Activated CD8-positive, alpha-beta T cell treated with anti-CD3 and anti-CD28 coated beads, Interleukin-2, amount 10 ng/mL, durations not matched to agents 7 days and 5 days (primary cell): ENCODE measurements around the gene KCTD7. TPM values are rescaled to one million over a fixed set of nuclear protein-coding genes. Genes with fewer than 3 reads are reported as not detected.
"Not testable (repeated sequence)": the region's sequence is repeated elsewhere in the genome, so short reads cannot be mapped to it uniquely, and the experiment has no call there.

ENCODE experiments used
- ATAC-seq: fragments of 150-1000 bp; cut with Tn5 transposase; one replicate; pipeline ENCODE4 v1.10.0; 2021; ENCODE audit warnings: moderate library complexity
- CTCF ChIA-PET: fragments of 350-600 bp; sonication (Branson Sonifier 250); formaldehyde crosslinking; loops from one replicate; lab custom pipeline; 2021; ENCODE audit warnings: antibody characterized with exemption; lab: Charles Lee
- POLR2A ChIA-PET: fragments of 350-600 bp; sonication (Branson Sonifier 250); formaldehyde crosslinking; loops from one replicate; lab custom pipeline; 2021; ENCODE audit warnings: antibody characterized with exemption; lab: Charles Lee
- DNase-seq: peaks from one replicate; pipeline ENCODE4 v3.0.0-alpha.2; 2020
- H3K27ac Mint-ChIP-seq: one replicate; pipeline ENCODE4 v1.8.0; 2021; ENCODE audit warnings: mild to moderate bottlenecking, mixed read lengths
- H3K27me3 Mint-ChIP-seq: one replicate; pipeline ENCODE4 v1.8.0; 2021; ENCODE audit warnings: low read depth, mixed read lengths
- H3K36me3 Mint-ChIP-seq: one replicate; pipeline ENCODE4 v1.8.0; 2021; ENCODE audit warnings: low read depth, mixed read lengths
- H3K4me1 Mint-ChIP-seq: one replicate; pipeline ENCODE4 v1.8.0; 2021; ENCODE audit warnings: low read depth, mixed read lengths
- H3K4me3 Mint-ChIP-seq: one replicate; pipeline ENCODE4 v1.8.0; 2021; ENCODE audit warnings: mild to moderate bottlenecking, mixed read lengths
- H3K9me3 Mint-ChIP-seq: one replicate; pipeline ENCODE4 v1.8.0; 2022; ENCODE audit warnings: mixed read lengths; ENCODE audit not compliant: insufficient read depth
- total RNA-seq, 2 experiments: library from RNA; stranded (reverse); gene quantifications; one replicate each; pipeline ENCODE4 v1.2.3, GENCODE V29; 2021

The KCTD7 gene
- total RNA-seq, 2 experiments from 2014 or later = 31.1 to 32.6 TPM

DNA sequence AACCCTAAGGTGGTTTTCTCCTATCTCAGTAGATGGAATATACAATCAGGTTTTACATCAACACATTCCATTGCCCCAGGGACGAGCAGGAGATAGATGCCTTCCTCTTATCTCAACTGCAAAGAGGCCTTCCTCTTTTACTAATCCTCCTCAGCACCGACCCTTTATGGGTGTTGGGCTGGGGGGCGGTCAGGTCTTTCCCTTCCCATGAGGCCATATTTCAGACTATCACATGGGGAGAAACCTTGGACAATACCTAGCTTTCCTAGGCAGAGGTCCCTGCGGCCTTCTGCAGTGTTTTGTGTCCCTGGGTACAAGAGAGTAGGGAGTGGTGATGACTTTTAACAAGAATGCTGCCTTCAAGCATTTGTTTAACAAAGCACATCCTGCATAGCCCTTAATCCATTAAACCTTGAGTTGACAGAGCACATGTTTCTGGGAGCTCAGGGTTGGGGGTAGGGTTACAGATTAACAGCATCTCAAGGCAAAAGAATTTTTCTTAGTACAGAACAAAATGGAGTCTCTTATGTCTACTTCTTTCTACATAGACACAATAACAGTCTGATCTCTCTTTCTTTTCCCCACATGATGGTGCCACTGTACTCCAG is 9.2 kb upstream of the KCTD7 start:
- H3K27me3 Mint-ChIP-seq, POLR2A ChIA-PET, H3K4me1 Mint-ChIP-seq, H3K27ac Mint-ChIP-seq, DNase-seq, H3K9me3 Mint-ChIP-seq, ATAC-seq, CTCF ChIA-PET, H3K36me3 Mint-ChIP-seq, H3K4me3 Mint-ChIP-seq: not testable (repeated sequence)

- no peaks in the 10 kb centered on the region for H3K9me3 Mint-ChIP-seq
- H3K36me3 Mint-ChIP-seq = peaks cover 9% of the 10 kb centered on the region
- peaks cover 33% of the 10 kb centered on the region for H3K4me1 Mint-ChIP-seq
- ChIA-PET CTCF (no interaction called here), POLR2A (interaction anchor here (3.5 kb wide), 1 partner anchor 28 kb away, joined by 14 read pairs; no protein-coding TSS in a partner anchor)
- no peak overlapping the region for H3K4me3 Mint-ChIP-seq
- ATAC-seq (no peak), DNase-seq (no peak)
- H3K27ac Mint-ChIP-seq = no peak overlapping the region
- H3K27me3 Mint-ChIP-seq = peaks cover 7% of the 10 kb centered on the region
Observed at GRCh38 chr7:66626331-66626934, 2.2 kb upstream of the KCTD7 start.

DNA sequence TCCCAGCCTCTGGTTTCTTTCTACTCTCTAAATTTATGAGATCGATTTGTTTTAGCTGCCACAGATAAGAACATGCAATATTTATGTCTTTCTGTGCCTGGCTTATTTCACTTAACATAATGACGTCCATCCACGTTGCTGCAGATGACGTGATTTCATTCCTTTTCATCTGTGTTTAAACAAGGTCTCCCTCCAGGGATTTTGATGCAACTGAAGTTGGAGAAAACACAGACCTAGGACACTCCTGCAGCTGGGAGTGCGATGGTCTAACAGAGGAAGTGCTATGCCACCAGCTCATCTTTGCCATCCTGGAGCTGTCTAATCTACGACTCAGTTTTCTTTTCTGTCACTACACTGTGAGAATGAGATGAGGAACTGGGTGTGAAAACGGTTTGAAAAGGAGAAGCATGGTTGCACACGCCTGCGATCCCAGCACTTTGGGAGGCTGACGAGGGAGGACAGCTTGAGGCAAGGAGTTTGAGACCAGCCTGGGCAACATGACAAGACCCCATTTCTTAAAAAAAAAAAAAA is 1.5 kb upstream of the KCTD7 start:
- H3K4me1 Mint-ChIP-seq = peaks cover 40% of the 10 kb centered on the region
- ChIA-PET CTCF (interaction anchor here (0.9 kb wide), 1 partner anchor 161 kb away, joined by 3 read pairs; no protein-coding TSS in a partner anchor), POLR2A (interaction anchor here (1.0 to 3.5 kb wide), 4 partner anchors 18 to 134 kb away, joined by 3 to 14 read pairs (median 4); partner anchors contain the start of gene RABGEF1)
- H3K36me3 Mint-ChIP-seq = peaks cover 14% of the 10 kb centered on the region
- no peak for DNase-seq
- H3K9me3 Mint-ChIP-seq = no peaks in the 10 kb centered on the region
- no peak for ATAC-seq
- H3K27me3 Mint-ChIP-seq = peaks cover 7% of the 10 kb centered on the region
- peak overlapping the region; percentile 63 for H3K4me3 Mint-ChIP-seq
- H3K27ac Mint-ChIP-seq = peak overlapping the region; percentile 14

GRCh38 chr7:66627881-66628360 is 760 bp upstream of the KCTD7 start:
- ChIA-PET CTCF (interaction anchor here (0.9 to 1.8 kb wide), 2 partner anchors 70 to 161 kb away, joined by 3 to 10 read pairs; no protein-coding TSS in a partner anchor), POLR2A (interaction anchor here (1.0 to 3.5 kb wide), 4 partner anchors 17 to 134 kb away, joined by 3 to 14 read pairs (median 4); partner anchors contain the start of gene RABGEF1)
- H3K4me1 Mint-ChIP-seq = peaks cover 46% of the 10 kb centered on the region
- peaks cover 7% of the 10 kb centered on the region for H3K27me3 Mint-ChIP-seq
- peak; percentile 2 for ATAC-seq
- H3K27ac Mint-ChIP-seq = peak overlapping the region; percentile 91
- H3K36me3 Mint-ChIP-seq = peaks cover 19% of the 10 kb centered on the region
- no peaks in the 10 kb centered on the region for H3K9me3 Mint-ChIP-seq
- DNase-seq = no peak
- peak overlapping the region; percentile 84 for H3K4me3 Mint-ChIP-seq

DNA sequence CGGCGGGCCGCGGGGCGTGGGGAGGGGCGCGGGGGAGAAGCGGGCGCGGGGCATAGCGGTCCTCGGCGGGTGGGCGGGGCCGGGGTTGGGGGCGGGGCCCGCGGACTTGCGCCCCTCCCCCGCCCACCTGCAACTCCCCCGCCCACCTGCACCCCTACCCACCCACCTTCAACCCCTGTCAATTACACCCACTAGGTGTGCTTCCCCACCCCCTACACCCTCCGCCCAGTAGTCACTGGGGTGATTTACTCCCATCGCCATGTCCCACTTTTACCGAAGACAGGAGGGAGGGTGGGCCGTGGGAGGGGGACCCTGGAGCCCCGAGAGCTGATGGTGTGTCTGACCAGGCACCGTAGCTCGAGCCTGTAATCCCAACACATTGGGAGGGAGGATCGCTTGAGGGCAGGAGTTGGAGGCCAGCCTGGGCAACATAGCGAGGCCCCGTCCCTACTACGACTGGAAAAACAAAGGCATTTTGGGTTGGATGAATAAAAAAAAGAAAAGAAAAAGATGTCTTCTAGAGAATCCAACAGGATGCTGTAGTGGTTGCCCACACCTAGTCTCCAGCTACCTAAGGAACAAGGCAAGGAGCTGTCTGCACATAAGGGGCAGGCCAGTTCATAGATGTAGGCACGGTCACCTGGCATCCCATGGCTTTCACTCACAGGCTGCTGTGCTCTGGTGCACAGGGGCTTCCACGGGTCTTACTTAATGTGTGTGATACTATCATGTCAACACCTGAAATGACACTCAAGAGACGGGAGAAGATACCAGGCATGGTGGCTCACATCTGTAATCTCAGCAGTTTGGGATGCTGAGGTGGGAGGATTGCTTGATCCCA is 761 bp downstream of the KCTD7 start:
- ATAC-seq (peak; percentile 7), DNase-seq (no peak)
- Mint-ChIP-seq H3K4me1 (peaks cover 56% of the 10 kb centered on the region), H3K27me3 (peaks cover 7% of the 10 kb centered on the region), H3K9me3 (no peaks in the 10 kb centered on the region), H3K27ac (peak overlapping the region; percentile 88), H3K4me3 (peak overlapping the region; percentile 84), H3K36me3 (peaks cover 30% of the 10 kb centered on the region)
- ChIA-PET POLR2A (interaction anchor here (0.6 to 3.5 kb wide), 3 partner anchors 25 to 67 kb away, joined by 3 to 14 read pairs (median 3); no protein-coding TSS in a partner anchor), CTCF (interaction anchor here (1.8 kb wide), 1 partner anchor 71 kb away, joined by 10 read pairs; no protein-coding TSS in a partner anchor)

DNA sequence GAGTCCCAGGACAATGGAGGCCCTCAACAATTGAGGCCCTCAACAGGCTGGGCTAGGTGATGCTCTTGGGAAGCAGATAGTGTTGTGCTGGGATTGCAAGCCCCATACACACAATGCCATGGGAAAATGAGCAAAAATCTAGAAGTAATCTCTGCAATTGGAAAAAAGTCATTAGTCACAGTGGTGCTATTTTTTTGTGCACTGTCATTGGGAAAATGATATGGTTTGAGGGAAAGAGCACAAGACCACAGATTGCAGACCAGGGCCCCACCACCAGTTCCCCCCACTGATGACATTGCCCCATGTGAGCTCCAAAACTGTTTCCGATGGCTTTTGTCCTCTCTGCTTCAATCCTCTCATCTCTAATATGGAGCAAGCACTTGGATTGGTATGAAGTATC is 1.9 kb downstream of the KCTD7 start:
- CTCF ChIA-PET = no interaction called here
- Mint-ChIP-seq H3K36me3 (peaks cover 32% of the 10 kb centered on the region), H3K27me3 (peaks cover 4% of the 10 kb centered on the region), H3K27ac (peak overlapping the region; percentile 88), H3K9me3 (no peaks in the 10 kb centered on the region), H3K4me1 (peaks cover 58% of the 10 kb centered on the region), H3K4me3 (peak overlapping the region; percentile 64)
- DNase-seq (no peak), ATAC-seq (no peak)
- POLR2A ChIA-PET = interaction anchor here (1.0 to 1.6 kb wide), 3 partner anchors 23 to 110 kb away, joined by 3 to 8 read pairs (median 5); partner anchors contain the start of gene RABGEF1

DNA sequence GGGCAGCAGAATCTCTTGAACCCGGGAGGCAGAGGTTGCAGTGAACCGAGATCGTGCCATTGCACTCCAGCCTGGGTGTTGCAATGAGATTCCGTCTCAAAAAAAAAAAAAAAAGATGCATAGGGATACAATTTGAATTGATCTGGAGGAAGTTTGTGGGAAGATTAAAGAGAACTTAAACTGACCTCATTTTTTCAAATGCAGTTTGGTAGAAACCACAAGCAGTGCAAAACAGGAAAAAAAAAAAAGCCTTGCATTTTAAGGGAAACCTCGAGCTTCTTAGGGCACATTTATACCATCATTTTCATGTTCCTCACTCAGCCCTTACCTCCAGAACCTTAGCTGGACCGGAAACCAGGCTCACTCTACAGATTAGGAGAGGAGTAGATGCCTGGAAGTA is 2.8 kb downstream of the KCTD7 start:
- Mint-ChIP-seq H3K27ac (peak overlapping the region; percentile 88), H3K4me1 (peaks cover 58% of the 10 kb centered on the region), H3K36me3 (peaks cover 34% of the 10 kb centered on the region), H3K27me3 (peaks cover 3% of the 10 kb centered on the region), H3K4me3 (peak overlapping the region; percentile 64), H3K9me3 (no peaks in the 10 kb centered on the region)
- CTCF ChIA-PET = interaction anchor here (1.1 kb wide), 1 partner anchor 57 kb away, joined by 3 read pairs; no protein-coding TSS in a partner anchor
- ATAC-seq (no peak), DNase-seq (peak; percentile 36)
- POLR2A ChIA-PET = interaction anchor here (1.5 to 1.6 kb wide), 2 partner anchors 22 to 50 kb away, joined by 5 to 8 read pairs; no protein-coding TSS in a partner anchor

GRCh38 chr7:66634816-66635215 is 6.1 kb downstream of the KCTD7 start:
- ChIA-PET POLR2A (no interaction called here), CTCF (no interaction called here)
- Mint-ChIP-seq H3K36me3 (peaks cover 50% of the 10 kb centered on the region), H3K27me3 (no peaks in the 10 kb centered on the region), H3K9me3 (no peaks in the 10 kb centered on the region), H3K4me1 (peaks cover 40% of the 10 kb centered on the region), H3K27ac (no peak overlapping the region), H3K4me3 (no peak overlapping the region)
- DNase-seq (no peak), ATAC-seq (no peak)

DNA sequence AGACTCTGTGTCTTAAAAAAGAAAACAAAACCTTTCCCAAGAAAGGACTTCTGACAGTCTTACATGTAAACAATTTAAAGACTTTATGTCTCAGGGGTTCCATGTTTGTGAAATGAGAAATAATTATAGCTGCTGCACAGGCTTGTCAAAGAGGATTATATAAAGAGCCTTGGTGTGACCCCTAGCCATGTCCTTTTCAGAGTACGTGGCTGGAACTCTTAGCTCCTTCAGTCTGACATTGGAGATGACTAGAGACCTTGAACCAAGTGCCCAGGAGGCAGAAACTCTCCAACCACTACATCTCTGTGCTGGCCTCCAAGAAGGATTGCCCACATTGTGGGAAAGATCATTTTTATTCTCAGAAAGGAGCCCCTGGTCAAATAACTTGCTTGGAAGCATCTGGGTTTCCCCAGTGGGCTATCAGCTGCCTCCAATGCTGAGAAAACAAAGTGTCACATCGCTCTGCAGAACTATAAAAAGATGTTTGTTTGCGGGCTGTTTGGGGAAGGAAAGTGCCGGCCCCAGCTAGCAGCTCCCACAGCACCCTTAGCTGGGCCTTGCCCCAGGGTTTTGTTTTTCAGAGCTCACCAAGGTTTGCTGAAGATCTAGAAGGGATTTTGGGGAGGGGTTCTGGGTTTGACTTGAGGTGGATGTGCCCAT is 6.8 kb downstream of the KCTD7 start:
- H3K27me3 Mint-ChIP-seq, ATAC-seq, H3K27ac Mint-ChIP-seq, POLR2A ChIA-PET, DNase-seq, H3K4me3 Mint-ChIP-seq, CTCF ChIA-PET, H3K9me3 Mint-ChIP-seq: not testable (repeated sequence)
- peaks cover 51% of the 10 kb centered on the region for H3K36me3 Mint-ChIP-seq
- peaks cover 34% of the 10 kb centered on the region for H3K4me1 Mint-ChIP-seq

DNA sequence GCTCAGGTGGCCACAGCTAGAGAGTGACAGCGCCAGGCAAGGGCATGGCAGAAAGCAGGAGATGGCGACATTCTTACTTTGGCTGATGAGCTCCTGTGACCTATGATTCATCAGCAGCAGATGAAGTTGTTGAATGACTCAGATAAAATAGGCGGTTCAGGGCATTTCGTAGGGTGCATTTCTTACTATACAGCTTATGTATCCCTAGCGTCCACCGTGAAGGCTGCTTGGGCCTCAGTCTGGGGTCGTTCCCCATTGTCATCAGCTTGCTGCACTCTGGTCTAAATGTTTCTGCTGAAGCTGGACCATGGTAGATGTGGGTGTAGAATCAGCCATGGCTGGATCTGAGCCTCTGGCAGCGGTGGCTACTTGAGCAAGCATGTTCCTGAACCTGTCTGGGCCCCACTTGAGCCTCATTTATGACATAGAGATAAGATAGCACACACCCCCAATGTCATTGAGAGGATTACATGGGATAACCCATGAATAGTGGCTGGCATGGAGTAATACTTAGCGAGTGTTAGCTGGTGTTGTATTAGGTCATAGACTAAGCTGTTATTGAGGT is 7.4 kb downstream of the KCTD7 start:
- H3K27me3 Mint-ChIP-seq, H3K27ac Mint-ChIP-seq, POLR2A ChIA-PET, CTCF ChIA-PET, H3K9me3 Mint-ChIP-seq, H3K4me3 Mint-ChIP-seq: not testable (repeated sequence)
- Mint-ChIP-seq H3K36me3 (peaks cover 54% of the 10 kb centered on the region), H3K4me1 (peaks cover 28% of the 10 kb centered on the region)
- ATAC-seq (peak; percentile 50), DNase-seq (peak; percentile 25)
